Fibroblast of the aortic adventitia (primary cell): ENCODE results near the gene CCR7. TPM values are rescaled to one million over a fixed set of nuclear protein-coding genes. Genes with fewer than 3 reads are reported as not detected.

Experiments used
- DNase-seq: peaks from one replicate; pipeline ENCODE4 v3.0.0-alpha.2; 2010; ENCODE audit warnings: low read depth
- H3K4me3 ChIP-seq: 2 replicates; pipeline ENCODE4 v1.5.1; 2011; ENCODE audit warnings: low read depth, mild to moderate bottlenecking, control low read depth, low read length, moderate library complexity
- CTCF ChIP-seq: IDR thresholded peaks from 2 replicates; pipeline ENCODE4 v1.5.1; 2011; ENCODE audit warnings: mild to moderate bottlenecking, low read length, control low read depth, inconsistent platforms; ENCODE audit not compliant: insufficient read depth
- total RNA-seq: library from RNA; depleted of rRNA; stranded (reverse); fragments of >200 nt; gene quantifications from 2 replicates; pipeline ENCODE4 v1.2.3, GENCODE V29; 2012; ENCODE audit warnings: low replicate concordance

Gene CCR7
- total RNA-seq, 1 donor, result not detected

- DNase-seq, result no peak
- TF ChIP-seq CTCF, result no peak
Observed at GRCh38 chr17:40565769-40566409, 617 bp upstream of the CCR7 start.

GRCh38 chr17:40564195-40564882, 933 bp downstream of the CCR7 start:
- TF ChIP-seq CTCF, result no peak
- no peak for DNase-seq

More at GRCh38 chr17:40565769-40566409, 617 bp upstream of the CCR7 start:
- no peak overlapping the region for H3K4me3 ChIP-seq

GRCh38 chr17:40563220-40564052, 1.8 kb downstream of the CCR7 start:
- DNase-seq, result no peak
- no peak overlapping the region for H3K4me3 ChIP-seq

More at GRCh38 chr17:40564195-40564882, 933 bp downstream of the CCR7 start:
- no peak overlapping the region for H3K4me3 ChIP-seq

GRCh38 chr17:40562838-40563219, 2.4 kb downstream of the CCR7 start:
- H3K4me3 ChIP-seq, result no peak overlapping the region
- DNase-seq, result no peak
- TF ChIP-seq CTCF, result no peak

More at GRCh38 chr17:40563220-40564052, 1.8 kb downstream of the CCR7 start:
- TF ChIP-seq CTCF, result no peak

GRCh38 chr17:40561871-40562611, 3.2 kb downstream of the CCR7 start:
- H3K4me3 ChIP-seq, result no peak overlapping the region

More at GRCh38 chr17:40561871-40562611, 3.2 kb downstream of the CCR7 start:
- no peak for DNase-seq
- TF ChIP-seq CTCF, result peak; percentile 26
